ENCODE results near the gene XRCC2.

GRCh38 chr7:152619027-152619739 is 56.8 kb downstream of the XRCC2 start:
- TF ChIP-seq ATF3 (IDR thresholded peaks at IDR 0.05; ENCODE audit: insufficient read depth, low read depth, low read length) (no peak), CEBPB (IDR thresholded peaks at IDR 0.05; ENCODE audit: low read depth, low read length) (no peak), RAD21 (IDR thresholded peaks at IDR 0.05 in 1 of 2, conservative IDR thresholded peaks at IDR 0.05 in 1 of 2; ENCODE audit: low read depth in 2 of 2, low read length in 2 of 2) (no peak), GTF2F1 (IDR thresholded peaks at IDR 0.05; ENCODE audit: borderline replicate concordance, low read depth, low read length) (no peak), POLR2A (IDR thresholded peaks at IDR 0.05; ENCODE audit: control extremely low read depth in 1 of 2, low read depth in 2 of 2, low read length in 2 of 2) (no peak)

Measured in H1 (cell line).